GM12874 (cell line): ENCODE results near the gene AEN.

ENCODE experiments used
- CTCF ChIP-seq: IDR thresholded peaks from 2 replicates; pipeline ENCODE4 v1.5.1; 2011; ENCODE audit warnings: low read depth, mild to moderate bottlenecking, control low read depth, low read length, moderate library complexity; ENCODE audit not compliant: insufficient read depth

Gene AEN

GRCh38 chr15:88636654-88637053 lies 15.5 kb downstream of the AEN start:
- TF ChIP-seq CTCF = no peak

- TF ChIP-seq CTCF = no peak
Observed at GRCh38 chr15:88637436-88637835, 16.3 kb downstream of the AEN start.

GRCh38 chr15:88637841-88638625 lies 16.9 kb downstream of the AEN start:
- TF ChIP-seq CTCF = no peak

- peak; percentile 49 for TF ChIP-seq CTCF
Observed at GRCh38 chr15:88638626-88639372, 17.7 kb downstream of the AEN start, which contains the start of gene ISG20. TSS of gene ISG20 (plus strand) at chr15:88639016. CDS start at chr15:88639367, 351 bp downstream.

- no peak for TF ChIP-seq CTCF
Observed at GRCh38 chr15:88641959-88642452, 20.9 kb downstream of the AEN start.

- TF ChIP-seq CTCF = no peak
Observed at GRCh38 chr15:88644741-88645140, 23.6 kb downstream of the AEN start.
